Lung (tissue), 12 donors: ENCODE data around the gene CTXND1. TPM values are rescaled to one million over a fixed set of nuclear protein-coding genes. Genes with fewer than 3 reads are reported as not detected.
A peak's percentile ranks its signal among the peaks of the same experiment; 100 is the strongest.

Source experiments
- ATAC-seq: fragments of 200-7000 bp; cut with Tn5 transposase; one replicate; pipeline ENCODE4 v1.9.1; 2020; ENCODE audit warnings: moderate number of reproducible peaks; ENCODE audit not compliant: insufficient read depth, low FRiP score
- DNase-seq, 3 donors: peaks; one replicate each; pipeline ENCODE4 v3.0.0-alpha.2; 2013 to 2017
- H3K27ac ChIP-seq, 2 donors: one replicate each; pipeline ENCODE4 v1.5.1; 2013; ENCODE audit warnings: mild to moderate bottlenecking in 2 of 2, moderate library complexity in 2 of 2, control low read depth in 1 of 2, inconsistent platforms in 1 of 2, low read depth in 1 of 2, low read length in 1 of 2
- H3K27me3 ChIP-seq, 3 donors: one replicate each; pipeline ENCODE4 v1.5.1; 2013; ENCODE audit warnings: low read length in 2 of 3; ENCODE audit not compliant: control insufficient read depth in 3 of 3, insufficient read depth in 3 of 3
- H3K36me3 ChIP-seq, 4 donors: one replicate each; pipeline ENCODE4 v1.5.1; 2013; ENCODE audit warnings: low read length in 4 of 4, mild to moderate bottlenecking in 1 of 4, moderate library complexity in 1 of 4; ENCODE audit not compliant: control insufficient read depth in 4 of 4, insufficient read depth in 4 of 4
- H3K4me1 ChIP-seq, 5 donors: one replicate each; pipeline ENCODE4 v1.5.1; 2013; ENCODE audit warnings: low read length in 5 of 5, mild to moderate bottlenecking in 2 of 5, moderate library complexity in 1 of 5; ENCODE audit not compliant: control insufficient read depth in 5 of 5, insufficient read depth in 5 of 5
- H3K4me3 ChIP-seq: one replicate; pipeline ENCODE4 v1.5.1; 2013; ENCODE audit warnings: mild to moderate bottlenecking, control low read depth, moderate library complexity
- H3K9ac ChIP-seq, 2 donors: one replicate each; pipeline ENCODE4 v1.5.1; 2013; ENCODE audit warnings: low read length in 2 of 2, control low read depth in 1 of 2; ENCODE audit not compliant: insufficient read depth in 1 of 2
- H3K9me3 ChIP-seq, 4 donors: one replicate each; pipeline ENCODE4 v1.5.1; 2013; ENCODE audit warnings: low read length in 3 of 4, mild to moderate bottlenecking in 1 of 4, moderate library complexity in 1 of 4; ENCODE audit not compliant: control insufficient read depth in 4 of 4, insufficient read depth in 3 of 4
- WGBS, 2 donors: extraction: QIAGEN DNeasy Blood & Tissue Kit; methylation state at CpG; one replicate each; pipeline ENCODE4 v1.1.7; 2013; 5-methylcytosine and 5-hydroxymethylcytosine counted together
- polyA plus RNA-seq, 2 donors: library from polyadenylated mRNA; stranded (reverse); fragments of 200-250 nt; gene quantifications; one replicate each; pipeline ENCODE4 v1.2.1, GENCODE V29; 2013
- total RNA-seq, 2 donors: library from RNA; depleted of rRNA in 1 of 2; stranded (reverse); fragments of >200 nt in 1 of 2; gene quantifications; one replicate each; pipeline ENCODE4 v1.2.1, GENCODE V29; 2014 to 2021
- TF ChIP-seq, protein P1 (sequence below): IDR thresholded peaks from 2 replicates; pipeline ENCODE4 v1.5.1; 2012; ENCODE audit warnings: mild to moderate bottlenecking; ENCODE audit errors: control extremely low read depth, extremely low read depth
- donor health status: control.
- donor health status: control.
- donor health status: Bipolar disorder and iron deficiency.
- donor health status: healthy.
- donor health status: DM: yes; HTN: yes; CAD: no.

CTXND1 gene
- total and polyA plus RNA-seq, 4 donors: 0.10 to 2.4 (median 1.5) TPM

DNA sequence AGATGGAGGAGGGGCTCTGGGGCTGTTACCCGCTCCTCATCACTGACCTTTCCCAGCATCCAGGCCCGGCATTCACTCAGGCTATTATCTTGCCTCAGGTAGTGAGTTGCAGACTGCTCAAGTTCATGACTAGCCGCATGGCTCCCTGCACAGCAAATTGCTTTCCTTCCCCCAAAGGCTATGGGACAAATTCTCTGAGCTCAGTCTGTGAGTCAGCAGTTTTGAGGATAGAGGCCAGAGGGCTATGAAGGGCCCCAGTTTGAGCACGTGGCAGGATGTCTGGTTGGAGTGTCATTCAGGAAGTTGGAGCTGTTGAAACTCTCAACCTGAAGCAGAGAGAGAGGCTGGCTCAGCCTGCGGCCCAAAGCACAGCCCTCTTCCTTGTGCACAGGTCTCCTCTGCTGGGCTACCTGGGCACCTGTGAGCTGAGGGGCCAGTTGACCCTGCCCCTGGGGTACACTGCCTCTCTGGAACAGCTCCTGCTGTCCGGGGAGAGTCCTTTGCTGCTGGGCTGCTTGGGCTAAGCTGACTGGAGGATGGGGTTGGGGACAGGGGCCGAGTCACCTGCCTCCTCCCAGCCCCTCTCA is 91.3 kb downstream of the CTXND1 start:
- WGBS, 2 donors: 29 to 47% methylated on average over 7 of the region's 7 CpGs
- DNase-seq: peak; percentile 72 to 86 (median 72)
- H3K27me3 ChIP-seq: no peaks in the 10 kb centered on the region
- no peaks in the 10 kb centered on the region for H3K9me3 ChIP-seq
- peaks cover 0 to 30% (median 14%) of the 10 kb centered on the region in 4 donors for H3K36me3 ChIP-seq
- peak; percentile 89 for ATAC-seq
- no peak overlapping the region for H3K9ac ChIP-seq
- no peak overlapping the region for H3K4me3 ChIP-seq
- peaks cover 0 to 39% (median 26%) of the 10 kb centered on the region in 5 donors for H3K4me1 ChIP-seq
- H3K27ac ChIP-seq: peak overlapping the region in 1 of 2 donors; percentile 92
- TF ChIP-seq, protein P1, sequence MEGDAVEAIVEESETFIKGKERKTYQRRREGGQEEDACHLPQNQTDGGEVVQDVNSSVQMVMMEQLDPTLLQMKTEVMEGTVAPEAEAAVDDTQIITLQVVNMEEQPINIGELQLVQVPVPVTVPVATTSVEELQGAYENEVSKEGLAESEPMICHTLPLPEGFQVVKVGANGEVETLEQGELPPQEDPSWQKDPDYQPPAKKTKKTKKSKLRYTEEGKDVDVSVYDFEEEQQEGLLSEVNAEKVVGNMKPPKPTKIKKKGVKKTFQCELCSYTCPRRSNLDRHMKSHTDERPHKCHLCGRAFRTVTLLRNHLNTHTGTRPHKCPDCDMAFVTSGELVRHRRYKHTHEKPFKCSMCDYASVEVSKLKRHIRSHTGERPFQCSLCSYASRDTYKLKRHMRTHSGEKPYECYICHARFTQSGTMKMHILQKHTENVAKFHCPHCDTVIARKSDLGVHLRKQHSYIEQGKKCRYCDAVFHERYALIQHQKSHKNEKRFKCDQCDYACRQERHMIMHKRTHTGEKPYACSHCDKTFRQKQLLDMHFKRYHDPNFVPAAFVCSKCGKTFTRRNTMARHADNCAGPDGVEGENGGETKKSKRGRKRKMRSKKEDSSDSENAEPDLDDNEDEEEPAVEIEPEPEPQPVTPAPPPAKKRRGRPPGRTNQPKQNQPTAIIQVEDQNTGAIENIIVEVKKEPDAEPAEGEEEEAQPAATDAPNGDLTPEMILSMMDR: no peak

DNA sequence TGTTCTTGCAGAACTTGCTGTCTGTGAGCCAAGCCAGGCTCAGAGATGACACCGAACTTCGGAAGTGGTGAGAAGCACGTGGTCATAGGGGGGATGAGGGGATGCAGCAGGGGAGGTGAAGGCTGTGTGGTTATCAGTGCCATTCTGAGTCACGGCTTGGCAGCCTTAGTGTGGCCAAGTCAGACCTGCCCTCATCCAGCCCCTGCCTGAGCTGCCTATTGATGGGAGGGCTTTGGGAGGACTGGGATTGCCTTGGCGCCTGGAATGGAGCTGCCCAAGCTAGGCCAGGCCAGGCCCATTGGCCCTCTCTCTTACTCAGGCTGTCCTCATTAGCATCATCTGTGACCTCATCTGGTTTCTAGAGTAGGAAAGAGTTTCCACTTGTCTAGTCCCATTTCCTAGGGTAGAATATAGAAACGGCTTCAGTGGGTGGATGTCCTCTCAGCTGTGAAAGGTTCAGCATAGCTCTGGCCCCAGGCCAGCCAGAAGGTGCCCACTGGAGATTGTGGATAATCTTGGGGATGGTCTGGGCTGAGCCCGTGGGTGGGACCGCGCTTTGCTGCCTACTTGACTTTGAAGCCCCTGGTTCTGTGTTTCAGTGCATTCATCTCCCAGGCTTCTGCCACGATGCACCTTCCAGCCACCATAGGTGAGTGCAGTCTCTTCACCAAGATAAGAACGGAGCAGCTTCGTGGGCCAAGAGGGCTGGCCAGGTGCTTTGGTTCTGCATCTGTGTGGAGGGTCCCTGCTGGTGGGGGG is 92.0 kb downstream of the CTXND1 start:
- ATAC-seq: no peak
- no peak overlapping the region for H3K9ac ChIP-seq
- no peak for DNase-seq

DNA sequence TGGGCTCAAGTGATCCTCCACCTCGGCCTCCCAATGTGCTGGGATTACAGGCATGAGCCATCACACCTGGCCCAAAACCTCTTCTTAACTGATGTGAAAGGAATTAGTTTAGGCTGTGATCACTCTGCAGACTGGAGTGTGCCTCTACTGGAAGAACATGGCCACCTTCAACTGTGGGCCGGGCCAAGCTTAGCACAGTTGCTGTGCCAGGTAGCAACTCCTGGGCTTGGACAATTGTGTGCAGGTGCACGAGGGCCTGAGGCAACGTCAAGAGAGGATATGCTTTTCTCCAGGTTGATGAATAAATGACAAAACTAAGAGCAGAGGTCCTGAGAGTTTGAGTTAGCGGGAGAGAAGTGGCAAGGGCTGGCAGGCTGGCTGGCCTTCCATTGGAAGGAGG is 92.7 kb downstream of the CTXND1 start:
- ATAC-seq: no peak

More for the DNA sequence above, 92.0 kb downstream of the CTXND1 start:
- H3K27ac ChIP-seq: peak overlapping the region in 1 of 2 donors; percentile 92
- peaks cover 0 to 32% (median 14%) of the 10 kb centered on the region in 4 donors for H3K36me3 ChIP-seq
- H3K4me1 ChIP-seq: peaks cover 0 to 39% (median 26%) of the 10 kb centered on the region in 5 donors
- 88 to 92% methylated on average over 12 of the region's 12 CpGs for WGBS, 2 donors
- H3K9me3 ChIP-seq: no peaks in the 10 kb centered on the region
- H3K27me3 ChIP-seq: no peaks in the 10 kb centered on the region
- H3K4me3 ChIP-seq: no peak overlapping the region
- TF ChIP-seq, protein P1: no peak

More for the DNA sequence above, 92.7 kb downstream of the CTXND1 start:
- no peak overlapping the region for H3K9ac ChIP-seq
- H3K4me1 ChIP-seq: peaks cover 0 to 45% (median 32%) of the 10 kb centered on the region in 5 donors
- H3K36me3 ChIP-seq: peaks cover 0 to 30% (median 14%) of the 10 kb centered on the region in 4 donors
- H3K9me3 ChIP-seq: no peaks in the 10 kb centered on the region
- 97 to 98% methylated on average over 5 of the region's 5 CpGs for WGBS, 2 donors
- H3K4me3 ChIP-seq: no peak overlapping the region
- no peak overlapping the region for H3K27ac ChIP-seq
- no peaks in the 10 kb centered on the region for H3K27me3 ChIP-seq
- TF ChIP-seq, protein P1: no peak
- DNase-seq: no peak
